Cerebellar cortex (tissue), 1 donor: ENCODE measurements around the gene TOR1B.

ENCODE experiments used
- DNase-seq: peaks from one replicate; pipeline ENCODE4 v3.0.0-alpha.2; 2015; ENCODE audit warnings: low spot score

The TOR1B gene

DNA sequence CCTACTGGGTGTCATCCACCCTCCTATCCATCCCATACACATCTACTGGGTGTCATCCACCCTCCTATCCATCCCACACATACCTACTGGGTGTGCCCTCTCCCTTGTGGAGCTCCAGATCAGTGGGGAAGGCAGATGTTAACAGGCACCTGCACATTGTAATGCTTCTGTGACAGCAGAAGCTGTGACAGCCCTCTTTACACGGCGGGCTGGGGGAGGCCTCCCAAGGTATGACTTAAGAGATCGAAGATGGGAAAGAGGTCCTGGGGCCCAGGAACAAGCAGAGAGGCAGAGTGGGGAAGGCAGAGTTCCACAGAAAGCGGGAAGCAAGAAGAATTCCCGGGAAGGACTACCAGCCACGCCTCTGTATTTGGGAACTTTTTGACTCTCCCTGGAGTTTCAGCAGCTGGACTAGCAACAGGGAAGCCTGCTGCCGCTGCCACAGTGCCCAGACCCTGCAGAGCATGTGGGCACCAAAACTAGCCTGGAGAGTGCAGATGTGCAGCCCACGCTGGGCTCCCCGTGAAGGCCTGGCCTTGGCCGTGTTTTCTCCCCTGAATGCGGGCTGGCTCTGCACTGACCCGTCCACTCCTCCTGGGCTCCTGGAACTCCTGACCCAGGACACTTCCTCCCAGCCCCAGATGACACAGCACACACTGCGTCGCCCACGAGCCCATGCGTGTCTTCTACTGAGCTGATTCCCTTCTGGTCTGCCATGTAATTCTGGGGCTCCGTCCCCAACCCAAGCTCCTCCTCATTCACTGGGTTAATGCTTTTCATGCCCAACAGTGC lies 11.6 kb downstream of the TOR1B start:
- DNase-seq, result no peak

DNA sequence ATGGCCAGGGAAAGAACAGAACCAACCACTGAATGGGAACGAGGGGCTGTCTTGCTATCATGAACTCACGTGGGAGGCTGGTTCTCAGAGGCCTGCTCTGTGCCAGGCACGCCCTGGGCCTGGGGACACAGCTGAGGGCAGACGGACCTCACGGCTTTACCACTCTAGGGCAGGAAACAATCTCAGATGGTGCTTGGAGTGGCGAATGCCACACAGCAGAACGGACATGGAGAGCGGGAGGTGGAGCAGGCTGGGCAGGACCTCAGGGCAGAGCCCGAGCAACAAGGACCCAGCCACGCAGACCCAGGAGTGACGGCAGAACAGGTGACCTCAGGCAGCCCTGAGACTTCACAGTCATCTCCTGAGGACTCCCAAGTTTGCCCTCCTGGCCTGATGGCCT lies 12.3 kb downstream of the TOR1B start:
- DNase-seq, result no peak

DNA sequence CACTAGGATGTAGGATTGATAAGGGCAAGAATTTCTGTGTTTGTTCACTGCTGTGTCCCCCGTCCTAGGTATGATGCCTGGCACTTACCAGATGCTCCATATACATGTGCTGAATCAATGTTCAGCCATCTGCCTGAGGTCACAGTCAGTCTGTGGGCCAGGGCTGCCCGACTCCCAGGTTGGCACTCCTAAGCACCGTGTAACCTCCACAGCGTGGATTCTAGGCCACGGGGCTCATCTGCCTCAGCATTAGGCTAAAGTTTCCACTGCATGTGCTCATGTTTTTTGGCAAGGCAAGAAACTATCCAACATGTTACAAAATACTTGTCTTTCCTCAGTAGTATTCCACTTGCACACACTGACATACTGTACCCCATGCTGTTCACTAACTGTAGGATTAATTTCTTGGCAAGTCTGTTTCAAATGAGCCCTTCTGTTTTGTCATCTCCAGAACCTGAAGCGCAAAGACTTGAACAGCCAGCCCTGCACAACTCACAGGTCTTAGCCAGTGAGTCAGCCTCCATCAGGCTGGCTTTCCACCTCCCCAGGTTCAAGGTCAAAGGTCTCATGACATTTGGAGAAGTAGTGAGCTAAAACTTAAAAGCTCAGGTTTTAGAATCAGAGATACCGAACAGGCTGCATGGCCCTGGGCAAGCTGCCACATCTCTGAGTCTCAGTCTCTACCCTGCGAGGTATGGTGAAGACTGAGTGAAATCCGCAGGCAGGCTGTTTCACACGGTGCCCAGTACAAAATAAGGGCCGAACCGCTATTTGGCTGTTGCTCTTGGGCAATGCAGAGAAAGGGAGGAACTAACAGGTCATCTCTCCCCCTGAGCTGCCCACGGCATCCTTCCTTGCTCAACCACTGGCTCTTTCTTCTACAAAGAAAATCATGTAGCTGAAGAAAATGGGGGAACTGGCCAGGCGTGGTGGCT lies 13.8 kb downstream of the TOR1B start:
- DNase-seq, result peak; percentile 67

DNA sequence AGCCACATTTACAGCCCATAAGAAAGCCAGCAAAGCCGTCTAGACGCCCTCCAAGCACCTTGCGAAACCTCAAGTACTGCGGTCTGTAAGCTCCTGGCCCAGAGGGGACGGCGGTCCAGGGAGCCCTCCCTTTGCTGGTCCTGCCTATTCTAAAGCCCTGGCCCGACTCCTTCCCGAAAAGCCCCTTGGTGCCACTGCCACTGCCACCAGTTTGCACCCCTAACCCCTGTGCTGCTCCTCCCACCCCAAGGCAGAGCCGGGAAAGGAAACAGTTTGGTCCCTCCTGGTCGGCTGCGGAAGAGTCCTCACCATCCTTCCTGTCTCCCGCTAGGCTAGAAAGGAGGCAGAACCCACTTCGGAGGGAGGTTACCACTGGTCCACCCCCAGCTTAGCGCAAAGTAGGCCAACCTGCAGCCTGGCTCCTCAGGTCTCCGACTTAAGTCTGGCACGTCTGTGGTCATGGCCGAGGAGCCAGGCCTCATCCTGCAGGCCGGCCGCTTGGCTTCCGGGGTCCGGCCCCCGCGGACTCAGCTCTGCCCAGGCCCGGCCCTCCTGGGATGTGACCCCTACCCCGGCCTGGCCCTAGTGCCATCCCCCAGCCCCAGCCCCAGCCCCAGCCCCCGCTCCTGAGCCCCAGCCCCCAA lies 20.0 kb downstream of the TOR1B start:
- no peak for DNase-seq

DNA sequence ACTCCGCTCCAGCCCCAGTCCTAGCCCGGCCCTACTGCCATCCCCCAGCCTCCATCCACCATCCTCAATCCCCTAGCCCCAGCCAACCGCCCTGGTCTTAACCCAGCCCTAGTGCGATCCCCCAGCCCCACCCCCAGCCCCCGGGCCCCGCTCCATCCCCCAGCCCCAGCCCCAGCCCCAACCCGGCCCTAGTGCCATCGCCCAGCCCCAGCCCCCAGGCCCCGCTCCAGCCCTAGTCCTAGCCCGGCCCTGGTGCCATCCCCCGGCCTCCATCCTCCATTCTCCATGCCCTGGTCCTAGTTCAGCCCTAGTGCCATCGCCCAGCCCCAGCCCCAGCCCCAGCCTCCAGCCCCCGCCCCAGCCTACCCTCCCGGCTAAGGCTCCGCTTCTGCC lies 20.6 kb downstream of the TOR1B start:
- DNase-seq, result no peak

DNA sequence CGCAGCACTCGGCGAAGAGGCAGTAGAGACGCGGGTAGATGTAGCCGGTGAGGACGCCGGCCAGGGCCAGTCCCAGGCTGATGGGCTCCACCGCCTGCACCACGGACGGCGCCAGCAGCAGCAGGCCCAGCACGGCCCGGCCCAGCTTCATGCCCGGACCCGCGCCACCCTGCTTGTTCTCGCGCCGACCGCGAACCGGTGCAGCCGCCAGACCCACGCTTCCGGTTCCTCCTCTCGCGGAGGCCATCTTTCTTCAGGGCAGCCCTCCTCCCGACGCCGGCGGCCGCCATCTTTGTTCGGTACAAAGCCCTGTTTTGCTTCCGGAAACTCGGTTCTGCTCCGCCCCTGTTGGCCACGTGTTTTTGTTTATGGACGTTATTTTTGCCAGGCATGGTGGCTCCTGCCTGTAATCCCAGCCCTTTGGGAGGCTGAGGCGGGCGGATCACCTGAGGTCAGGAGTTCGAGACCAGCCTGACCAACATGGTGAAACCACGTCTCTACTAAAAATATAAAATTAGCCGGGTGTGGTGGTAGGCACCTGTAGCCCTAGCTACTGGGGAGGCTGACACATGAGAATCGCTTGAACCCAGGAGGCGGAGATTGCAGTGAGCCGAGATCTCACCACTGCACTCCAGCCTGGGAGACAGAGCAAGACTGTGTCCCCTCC lies 21.1 kb downstream of the TOR1B start, which contains the start of gene TOR1A:
Gene TOR1A (minus strand): TSS at position 202 of the 667 bp plus-strand sequence. CDS start 51 bp downstream, at position 151.
- DNase-seq, result peak; percentile 96

DNA sequence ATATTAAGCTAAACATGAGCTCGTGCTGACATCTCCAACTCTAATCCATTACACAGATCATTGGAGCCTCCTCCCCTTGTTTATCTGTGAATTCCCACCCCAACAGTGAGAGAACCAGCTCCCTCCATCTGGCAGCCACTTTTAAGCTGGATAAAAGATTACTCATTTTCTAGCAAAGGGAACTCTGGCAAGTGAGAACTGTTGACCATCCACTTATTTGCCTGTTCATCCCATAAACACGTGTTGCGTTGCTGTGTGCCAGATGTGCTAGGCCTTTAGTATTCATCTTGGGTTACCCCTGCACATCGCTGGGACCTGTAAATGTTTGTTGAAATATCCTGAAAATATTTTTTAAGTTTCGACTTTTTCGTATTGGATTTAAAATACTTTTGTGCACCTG lies 23.4 kb downstream of the TOR1B start:
- DNase-seq, result no peak

DNA sequence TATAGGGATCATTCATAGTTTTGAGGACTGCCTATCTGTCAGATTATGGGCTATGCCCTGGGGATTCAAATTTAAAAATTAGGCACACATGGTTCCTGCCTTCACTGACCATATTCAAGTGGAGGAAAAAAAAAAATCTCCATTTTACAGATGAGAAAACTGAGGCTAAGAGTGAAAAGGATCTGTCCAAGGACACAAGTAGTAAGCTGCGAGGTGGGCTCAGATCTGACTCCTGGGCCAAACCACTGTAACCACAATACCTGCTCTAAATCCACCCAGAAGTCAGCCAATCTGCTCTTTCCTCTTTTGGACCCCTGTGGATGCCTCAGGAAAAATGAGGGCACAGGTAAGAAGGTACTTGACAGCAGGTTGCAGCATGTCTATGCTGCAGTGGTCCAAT lies 23.8 kb downstream of the TOR1B start:
- no peak for DNase-seq

DNA sequence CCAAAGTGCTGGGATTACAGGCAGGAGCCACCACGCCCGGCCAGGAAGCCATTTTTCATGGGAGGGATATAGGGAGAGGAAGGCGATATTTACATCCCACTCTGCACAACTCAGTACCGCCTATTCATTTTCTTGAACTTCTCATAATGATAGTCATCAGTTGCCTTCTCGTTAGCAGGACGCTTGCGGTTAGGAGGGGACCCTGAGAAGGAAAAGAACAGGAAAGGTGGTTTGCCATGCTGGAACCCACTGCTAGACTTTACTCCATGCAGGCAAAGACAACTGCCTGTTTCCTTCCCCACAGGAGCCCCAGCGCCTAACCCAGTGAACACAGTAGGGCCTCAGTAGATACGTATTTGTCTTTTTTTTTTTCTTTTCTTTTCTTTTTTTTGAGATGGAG lies 25.1 kb downstream of the TOR1B start:
- DNase-seq, result no peak

DNA sequence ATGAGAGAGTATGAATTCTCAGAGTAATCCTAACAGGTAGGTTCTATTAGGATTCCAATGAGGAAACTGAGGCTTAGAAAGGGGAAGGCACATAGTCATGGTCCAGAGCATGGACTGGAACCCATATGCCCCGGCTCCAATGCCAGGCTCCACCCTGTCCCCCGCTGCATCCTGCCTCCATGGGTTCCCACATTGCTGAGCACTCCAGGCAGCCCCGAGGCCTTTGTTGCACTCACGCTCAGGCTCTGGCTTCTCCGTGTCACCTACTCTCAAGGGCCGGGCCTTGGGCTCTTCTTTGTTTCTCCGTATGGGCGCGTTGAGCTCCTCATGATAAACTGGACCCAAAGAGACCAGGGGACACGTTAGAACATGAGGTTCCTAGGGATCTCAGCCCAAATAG lies 26.0 kb downstream of the TOR1B start:
- no peak for DNase-seq

DNA sequence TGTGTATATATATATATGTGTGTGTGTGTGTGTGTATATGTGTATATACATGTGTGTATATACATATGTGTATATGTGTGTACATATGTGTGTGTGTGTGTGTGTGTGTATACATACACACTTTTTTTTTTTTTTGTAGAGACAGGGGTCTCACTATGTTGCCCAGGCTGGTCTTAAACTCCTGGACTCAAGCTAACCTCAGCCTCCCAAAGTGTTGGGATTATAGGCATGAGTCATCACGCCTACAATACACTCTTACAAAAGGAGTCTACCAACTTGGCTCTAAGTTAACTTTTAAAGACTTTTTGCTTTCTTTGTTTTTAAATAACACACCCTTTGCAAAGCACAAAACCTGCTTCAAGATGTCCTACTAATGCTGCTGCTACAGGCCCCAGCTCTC lies 30.0 kb downstream of the TOR1B start:
- no peak for DNase-seq

DNA sequence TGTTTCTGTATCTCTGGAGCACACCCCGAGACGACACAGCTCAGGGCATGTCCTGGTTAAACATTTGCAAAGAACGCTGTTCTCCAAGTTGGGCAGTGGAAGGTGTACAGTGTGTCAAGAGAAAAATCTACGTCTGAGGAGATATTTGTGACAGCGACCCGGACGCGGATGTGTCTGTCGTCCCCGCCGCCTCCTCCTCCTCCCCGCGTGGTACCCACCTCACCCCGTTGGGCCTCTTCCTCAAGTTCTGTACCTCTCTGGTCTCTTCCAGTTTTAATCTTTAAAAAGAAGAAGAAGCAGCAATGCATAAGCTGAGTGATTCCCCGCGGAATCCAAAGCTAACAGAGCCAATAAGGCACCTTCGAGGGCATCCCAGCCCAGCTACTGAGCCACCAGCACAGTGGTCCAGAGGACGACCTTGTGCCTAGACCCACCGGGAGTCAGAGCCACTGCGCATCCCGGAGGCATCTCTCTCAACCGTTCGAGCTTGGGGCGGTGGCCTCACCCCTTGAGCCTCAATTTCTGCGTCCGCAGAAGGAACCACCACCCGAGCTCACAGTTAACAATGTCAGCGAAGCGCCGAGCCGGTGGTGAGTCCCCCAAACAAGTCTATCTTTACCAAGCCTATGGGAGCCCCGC lies 31.6 kb downstream of the TOR1B start:
- DNase-seq, result no peak

DNA sequence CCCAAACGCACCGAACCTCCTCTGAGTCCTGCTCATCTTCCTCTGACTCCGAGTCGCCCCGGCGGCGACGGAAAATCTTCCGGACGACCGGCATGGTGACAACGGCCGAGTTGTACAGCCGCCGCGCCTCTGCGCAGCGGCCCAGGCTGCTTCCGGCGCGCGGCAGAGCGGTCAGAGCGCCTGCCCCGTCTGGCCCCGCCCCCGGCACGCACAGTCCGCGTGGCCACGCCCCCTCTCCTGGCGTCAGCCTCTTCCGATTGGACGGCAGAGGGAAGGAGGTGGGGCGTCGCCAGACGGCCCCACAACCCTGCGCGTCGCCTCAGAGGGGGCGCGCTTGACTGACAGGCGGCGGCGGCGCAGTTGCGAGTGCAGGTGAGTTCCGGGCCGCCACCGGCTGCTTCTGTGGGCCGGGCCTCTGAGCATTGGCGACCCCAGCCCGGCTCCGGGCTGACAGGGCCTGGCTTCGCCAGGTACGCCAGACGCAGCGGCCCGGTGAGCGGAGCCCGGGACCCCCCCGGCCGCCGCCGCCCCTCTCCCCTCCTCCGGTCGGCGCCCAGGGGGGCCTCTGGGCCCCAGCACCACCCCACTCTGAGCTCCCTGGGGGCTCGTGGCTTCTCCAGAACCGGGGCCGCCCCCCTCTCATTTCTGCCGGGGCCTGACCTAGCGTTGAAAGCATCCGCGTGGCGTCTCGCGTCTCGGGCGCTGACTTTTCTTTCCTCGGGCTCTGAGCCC lies 32.3 kb downstream of the TOR1B start, which contains the start of the genes C9orf78 and USP20:
Gene C9orf78 (minus strand): TSS at position 148 of the 732 bp plus-strand sequence. CDS start 54 bp downstream, at position 94.
Gene USP20 (plus strand): TSS at position 331 of the 732 bp plus-strand sequence. CDS start 17,098 bp downstream, outside the sequence.
- peak; percentile 96 for DNase-seq

DNA sequence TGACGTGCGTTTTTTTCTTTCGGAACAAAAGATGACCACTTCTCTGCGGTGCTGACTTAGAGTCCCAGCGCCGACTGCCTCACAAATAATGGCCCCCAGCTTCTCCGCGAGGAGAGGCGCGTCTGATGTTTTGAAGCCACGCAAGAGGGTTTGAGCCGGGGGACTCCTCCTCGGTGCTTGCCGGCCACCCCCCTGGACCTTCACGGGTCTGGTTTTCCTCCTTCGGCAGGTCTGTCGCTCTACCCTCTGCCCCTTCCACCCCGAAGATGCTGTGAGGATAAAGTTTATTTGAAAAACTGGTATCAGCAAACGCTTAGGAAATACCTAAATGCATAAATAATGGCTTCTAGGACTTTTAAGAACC lies 32.9 kb downstream of the TOR1B start:
- DNase-seq, result no peak

DNA sequence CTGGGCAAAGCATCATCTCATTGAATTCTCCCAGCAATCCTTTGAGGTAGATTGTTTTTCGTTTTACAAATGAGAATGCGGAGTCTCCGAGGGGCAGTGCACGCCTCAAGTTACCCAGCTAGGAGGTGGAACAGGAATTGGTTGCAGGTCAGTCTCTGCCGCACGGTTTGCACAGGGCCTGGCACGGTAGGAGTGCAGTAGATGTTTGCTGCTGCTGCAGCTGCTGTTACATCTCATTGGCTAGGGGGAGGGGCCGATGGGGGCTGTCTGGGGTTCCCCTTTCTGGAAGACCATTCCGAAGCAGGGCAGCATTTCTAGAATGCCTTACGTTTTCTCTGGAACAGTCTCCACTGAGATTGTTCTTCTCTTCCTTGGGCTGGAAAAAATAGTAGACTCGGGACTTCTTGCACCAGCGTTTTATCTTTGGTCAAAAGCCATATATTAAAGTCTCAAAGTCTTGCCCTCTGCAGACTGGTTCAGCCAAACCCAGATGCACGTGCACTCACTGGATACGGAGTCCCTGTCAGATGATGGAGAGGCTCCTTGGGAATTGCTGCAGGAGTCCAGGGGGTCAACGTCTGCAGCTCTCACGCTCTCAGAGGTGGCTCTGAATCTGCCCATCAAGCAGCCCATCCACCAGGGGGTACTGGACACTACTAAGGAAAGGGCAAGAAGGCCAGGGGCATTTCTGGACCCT lies 33.5 kb downstream of the TOR1B start:
- peak; percentile 27 for DNase-seq

DNA sequence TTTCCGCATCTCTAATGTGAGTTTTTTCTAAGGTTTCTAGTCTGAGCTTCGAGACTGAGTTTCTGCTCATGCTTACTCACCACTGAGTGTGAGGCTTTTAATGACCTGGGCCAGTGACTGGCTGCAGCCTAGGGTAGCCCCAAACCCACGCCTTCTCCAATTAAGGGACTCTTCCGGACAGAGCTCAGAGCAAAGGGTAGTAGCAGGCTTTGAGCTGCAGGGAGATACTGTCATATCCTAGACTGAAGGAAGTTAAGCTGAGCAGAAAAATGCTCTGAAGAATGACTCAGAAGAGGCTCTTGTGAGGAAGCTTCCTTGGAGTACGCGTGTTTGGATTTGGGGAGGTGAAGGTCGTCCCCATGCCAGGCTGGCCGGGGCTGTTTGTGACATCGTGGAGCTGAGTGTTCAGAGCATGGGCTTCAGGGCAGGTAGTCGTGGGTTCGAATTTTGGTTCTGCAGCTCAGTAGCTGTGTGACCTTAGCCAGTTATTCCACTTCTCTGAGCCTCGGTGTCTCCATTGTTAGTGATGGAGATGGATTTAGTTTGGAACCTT lies 35.8 kb downstream of the TOR1B start:
- DNase-seq, result no peak

DNA sequence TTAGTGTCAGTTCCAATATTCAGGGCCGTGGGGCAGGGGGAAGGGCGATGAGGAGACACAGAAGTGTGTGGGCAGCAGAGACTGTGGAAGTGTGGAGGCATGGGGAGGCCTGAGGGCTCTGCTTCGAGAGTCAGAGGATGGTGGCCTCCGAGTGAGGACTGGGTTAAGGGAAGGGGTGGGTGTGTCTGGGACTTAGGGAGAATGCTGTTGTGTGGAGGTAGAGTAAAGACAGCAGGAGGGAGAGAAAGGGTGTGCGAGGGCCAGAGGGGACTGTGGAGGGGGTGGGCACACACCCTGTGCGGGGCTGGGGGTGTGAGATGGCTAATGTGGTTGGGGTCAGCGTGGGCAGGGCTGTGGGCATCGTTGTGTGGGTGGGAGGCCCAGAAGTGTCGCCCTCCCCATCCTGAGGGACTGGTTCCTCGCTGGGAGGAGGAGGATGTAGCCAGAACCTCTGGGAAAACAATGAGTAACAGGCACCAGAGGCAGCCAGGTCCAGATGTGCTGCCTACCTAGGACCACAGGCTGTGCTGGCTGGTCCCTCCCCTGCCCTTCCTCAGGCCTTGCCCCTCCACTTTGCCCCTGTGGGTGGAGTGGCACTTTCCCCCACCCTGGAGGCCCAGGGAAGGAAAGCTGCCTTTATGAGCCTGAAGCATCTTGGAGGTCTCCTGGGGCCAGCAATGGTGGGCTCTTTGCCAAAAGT lies 36.5 kb downstream of the TOR1B start:
- no peak for DNase-seq

DNA sequence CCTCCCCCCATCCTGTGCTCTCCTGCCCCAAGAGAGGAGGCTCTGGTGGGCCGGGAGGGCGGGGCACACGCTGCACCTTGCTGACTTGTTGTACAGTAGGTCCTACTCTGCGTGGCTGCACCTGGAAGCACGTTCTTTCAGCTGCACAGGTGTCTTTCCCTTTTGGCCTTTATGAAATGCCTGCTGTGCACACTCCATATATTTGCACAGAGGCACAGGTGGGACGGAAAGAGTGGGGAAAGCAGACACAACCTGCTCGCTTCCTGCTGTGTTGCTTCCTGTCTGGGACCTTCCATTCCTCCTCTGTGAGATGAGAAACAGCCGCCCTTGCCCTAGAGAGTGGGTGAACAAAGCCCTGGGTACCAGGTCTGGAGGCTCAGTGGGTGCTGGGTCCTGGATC lies 37.0 kb downstream of the TOR1B start:
- DNase-seq, result no peak

DNA sequence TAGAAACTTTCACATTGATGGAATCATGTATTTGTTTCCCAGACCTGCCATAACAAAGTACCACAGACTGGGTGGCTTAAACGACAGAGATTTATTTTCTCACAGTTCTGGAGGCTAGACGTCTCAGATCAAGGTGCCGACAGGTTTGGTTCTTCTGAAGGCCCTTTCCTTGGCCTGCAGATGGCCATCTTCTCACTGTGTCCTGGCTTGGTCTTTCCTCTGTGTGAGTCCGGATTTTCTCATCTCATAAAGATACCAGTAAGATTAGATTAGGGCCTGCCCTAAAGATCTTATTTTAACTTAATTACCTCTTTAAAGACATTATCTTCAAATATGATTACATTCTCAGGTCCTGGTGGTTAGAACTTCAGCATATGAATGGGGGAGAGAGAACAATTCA lies 38.1 kb downstream of the TOR1B start:
- peak; percentile 58 for DNase-seq
